ENCODE results near the gene B9D1. TPM values are rescaled to one million over a fixed set of nuclear protein-coding genes. Genes with fewer than 3 reads are reported as not detected.

Gene B9D1
- total and polyA plus RNA-seq, 9 of the 15 experiments (the other 6 are each of a cell fraction or from before 2014, with no cell fraction given) = 8.9 to 28.0 (median 17.9) TPM

DNA sequence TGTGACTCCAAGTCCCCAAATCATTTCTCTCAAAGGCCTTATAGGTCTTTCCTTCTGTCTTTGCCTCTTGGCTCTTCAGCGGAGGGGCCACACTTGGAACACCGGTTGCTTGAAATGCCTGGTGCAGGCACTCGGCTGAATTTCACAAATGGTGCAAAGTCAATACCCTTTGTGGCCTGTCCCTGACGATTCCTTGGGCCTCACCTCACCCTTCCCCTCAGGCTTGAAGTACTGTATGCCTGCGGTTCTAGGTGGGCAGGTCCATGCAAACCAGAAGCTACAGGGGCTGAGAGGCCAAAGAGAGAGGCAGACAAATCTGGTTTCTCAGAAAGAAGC lies 4.1 kb upstream of the B9D1 start:
- TF ChIP-seq ZNF12 (CRISPR knock-in tag; IDR thresholded peaks at IDR 0.05) = no peak
- no peak for TF ChIP-seq ZFP36 (IDR thresholded peaks at IDR 0.05; ENCODE audit: low read depth, low read length, partially characterized antibody)
- TF ChIP-seq CEBPZ (IDR thresholded peaks at IDR 0.05; ENCODE audit: borderline replicate concordance, low read depth, low read length) = no peak
- TF ChIP-seq CBX3 (IDR thresholded peaks at IDR 0.05; ENCODE audit: borderline replicate concordance in 1 of 2, low read length in 2 of 2) = no peak
- TF ChIP-seq RBM39 (optimal IDR thresholded peaks at IDR 0.05; ENCODE audit: low read depth, low read length) = no peak
- no peak for TF ChIP-seq RAD21 (CRISPR knock-in tag; conservative IDR thresholded peaks at IDR 0.05 in 1 of 2, IDR thresholded peaks at IDR 0.05 in 1 of 2)
- no peak for TF ChIP-seq ETV5 (CRISPR knock-in tag; IDR thresholded peaks at IDR 0.05; ENCODE audit: low read depth)
- intact Hi-C loops (cut with micrococcal nuclease) = no loop called here
- no peaks in the 10 kb centered on the region for H4K20me1 ChIP-seq (replicated peaks; ENCODE audit: control insufficient read depth, insufficient read depth, low read length)
- WGBS (ENCODE audit: insufficient coverage, low coverage, missing lambda C conversion rate) = 44% methylated on average over 5 of the region's 5 CpGs
- H3K4me2 ChIP-seq (ENCODE audit: insufficient read depth, low read length) = no peak overlapping the region
- in situ Hi-C loops (cut with MboI) = loop anchor here (10.0 kb wide), 1 partner anchor 398 kb away; no protein-coding TSS in a partner anchor
- no peak overlapping the region for H3K9ac ChIP-seq (ENCODE audit: insufficient read depth in 1 of 2, low read depth in 2 of 2, low read length in 2 of 2)
- peaks cover 6% of the 10 kb centered on the region; the same call in 2 of the 3 replicates for H3K79me2 ChIP-seq (ENCODE audit: control insufficient read depth, insufficient read depth, low read length)
- DNase-seq (ENCODE audit: extremely low read depth in 1 of 4, low spot score in 3 of 4) (no peak), ATAC-seq (no peak), FAIRE-seq (no peak)
- no peaks in the 10 kb centered on the region for H3K9me3 ChIP-seq (replicated peaks; ENCODE audit: control insufficient read depth, insufficient read depth, low read depth, low read length)
- POLR2A ChIA-PET = interaction anchor here (0.6 to 2.4 kb wide), 2 partner anchors 11 to 20 kb away, joined by 4 to 9 read pairs; partner anchors contain the start of gene MAPK7
- no peak overlapping the region for H2AFZ ChIP-seq (ENCODE audit: low read depth, low read length)
- no peak overlapping the region for H3K27ac ChIP-seq (ENCODE audit: extremely low read depth, low read depth, low read length)
- H3K9me1 ChIP-seq (ENCODE audit: control insufficient read depth, insufficient read depth, low read length) = no peaks in the 10 kb centered on the region
- no peaks in the 10 kb centered on the region for H3K36me3 ChIP-seq (ENCODE audit: control insufficient read depth, insufficient read depth, low read length)
- no TSS peak for BruUV-seq (replicated peaks)
- H3K27me3 ChIP-seq (ENCODE audit: control insufficient read depth in 2 of 2, insufficient read depth in 2 of 2, low read length in 2 of 2) = no peaks in the 10 kb centered on the region
- peaks cover 3 to 25% of the 10 kb centered on the region in 2 experiments; a peak in 4 of 5 replicates for H3K4me1 ChIP-seq (replicated peaks in 1 of 2; ENCODE audit: control insufficient read depth in 2 of 2, insufficient read depth in 2 of 2, low read length in 2 of 2)
- CTCF ChIA-PET (ENCODE audit: low intra/inter-chr PET ratio) = interaction anchor here (0.6 kb wide), 1 partner anchor 159 kb away, joined by 3 read pairs; no protein-coding TSS in a partner anchor
- H3K4me3 ChIP-seq = no peak overlapping the region

All from K562 (cell line).